Hematopoietic multipotent progenitor cell (in vitro differentiated cells): ENCODE results near the gene COMMD1. TPM values are rescaled to one million over a fixed set of nuclear protein-coding genes. Genes with fewer than 3 reads are reported as not detected.
"Not testable (repeated sequence)": the region's sequence is repeated elsewhere in the genome, so short reads cannot be mapped to it uniquely, and the experiment has no call there.

Experiments
- DNase-seq, 3 donors: peaks; one replicate each; pipeline ENCODE4 v3.0.0-alpha.2; 2011 to 2015; ENCODE audit warnings: low read depth in 2 of 3, low spot score in 2 of 3
- small RNA-seq: library from RNA; depleted of rRNA; stranded (forward); fragments of <200 nt; gene quantifications from one replicate; pipeline ENCODE3, GENCODE V24; 2012
- total RNA-seq: library from RNA; depleted of rRNA; stranded (reverse); fragments of >200 nt; gene quantifications from one replicate; pipeline ENCODE4 v1.2.3, GENCODE V29; 2012

The COMMD1 gene
- total RNA-seq, 1 donor: 27.5 TPM

DNA sequence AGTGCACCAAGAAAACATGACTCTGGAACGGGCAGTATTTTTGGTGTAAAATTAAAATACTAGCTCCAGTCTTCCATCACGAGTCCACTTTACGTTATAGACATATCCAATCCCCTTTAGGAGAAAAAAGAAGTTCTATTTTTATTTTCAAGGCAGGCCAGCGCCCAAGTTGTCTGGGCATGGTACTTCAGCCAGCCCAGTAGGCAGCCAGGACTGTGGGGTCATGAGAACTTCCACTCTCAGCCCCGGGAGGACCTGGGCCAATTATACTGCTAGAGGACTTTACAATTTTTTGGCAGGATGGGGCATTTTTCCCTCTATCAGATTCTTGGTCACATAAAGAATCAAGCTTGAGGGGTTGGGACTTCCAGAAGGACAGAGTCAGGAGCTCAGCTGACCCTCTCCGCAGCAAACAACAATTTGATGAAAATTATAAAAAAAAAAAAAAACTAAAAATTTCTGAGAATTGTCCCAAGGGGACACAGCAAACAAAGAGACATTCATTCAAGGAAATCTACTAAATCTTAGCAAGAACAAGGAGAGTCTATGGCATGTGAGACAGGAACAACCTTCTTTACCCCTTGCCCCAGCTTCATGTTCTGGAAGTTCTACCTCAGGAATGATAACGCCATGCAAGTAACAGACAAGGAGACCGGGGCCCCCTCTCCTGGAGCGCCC is 253.1 kb downstream of the COMMD1 start:
- no peak for DNase-seq

DNA sequence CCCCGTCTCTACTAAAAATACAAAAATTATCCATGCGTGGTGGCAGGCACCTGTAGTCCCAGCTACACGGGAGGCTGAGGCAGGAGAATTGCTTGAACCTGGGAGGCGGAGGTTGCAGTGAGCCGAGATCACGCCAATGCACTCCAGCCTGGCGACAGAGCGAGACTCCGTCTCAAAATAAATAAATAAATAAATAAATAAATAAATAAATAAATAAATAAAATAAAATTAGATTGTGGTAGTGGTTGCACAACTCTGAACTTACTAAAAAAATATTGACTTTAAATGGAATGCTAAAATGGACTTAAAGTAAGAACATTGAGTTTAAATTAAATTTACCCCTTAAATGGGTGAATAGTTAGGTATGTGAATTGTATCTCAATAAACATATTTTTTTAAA is 255.2 kb downstream of the COMMD1 start:
- not testable (repeated sequence) for DNase-seq

DNA sequence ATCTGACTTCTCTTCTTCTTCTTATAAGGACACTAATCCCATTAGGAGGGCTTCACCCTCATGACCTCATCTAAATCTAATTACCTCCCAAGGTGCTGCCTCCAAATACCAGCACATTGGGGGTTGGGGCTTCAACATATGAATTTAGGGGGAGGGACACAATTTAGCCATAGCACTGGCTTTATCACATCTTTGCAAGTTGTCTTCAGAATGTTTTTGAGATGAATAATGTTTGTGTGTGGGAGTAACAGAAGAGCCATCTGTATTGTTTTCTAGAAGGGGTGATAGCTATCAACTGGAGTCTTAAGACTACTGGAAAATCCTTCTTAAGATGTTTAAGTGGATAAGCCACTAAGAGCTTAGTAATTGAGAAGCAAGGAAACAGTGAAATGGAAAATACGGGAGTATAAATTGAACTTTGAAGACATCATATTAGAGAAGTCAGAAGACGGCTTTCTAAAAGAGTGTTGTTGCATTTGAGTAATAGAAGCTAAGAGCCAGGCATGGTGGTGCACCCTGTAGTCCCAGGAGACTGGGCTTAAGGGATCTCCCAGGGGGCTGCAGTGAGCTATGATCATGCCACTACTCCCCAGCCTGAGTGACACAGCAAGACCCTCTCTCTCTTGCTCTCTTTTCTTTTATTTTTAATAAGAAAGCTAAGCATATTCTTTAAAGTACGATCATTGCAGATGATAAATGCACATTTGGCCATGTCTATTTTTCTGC is 257.8 kb downstream of the COMMD1 start:
- DNase-seq: no peak

DNA sequence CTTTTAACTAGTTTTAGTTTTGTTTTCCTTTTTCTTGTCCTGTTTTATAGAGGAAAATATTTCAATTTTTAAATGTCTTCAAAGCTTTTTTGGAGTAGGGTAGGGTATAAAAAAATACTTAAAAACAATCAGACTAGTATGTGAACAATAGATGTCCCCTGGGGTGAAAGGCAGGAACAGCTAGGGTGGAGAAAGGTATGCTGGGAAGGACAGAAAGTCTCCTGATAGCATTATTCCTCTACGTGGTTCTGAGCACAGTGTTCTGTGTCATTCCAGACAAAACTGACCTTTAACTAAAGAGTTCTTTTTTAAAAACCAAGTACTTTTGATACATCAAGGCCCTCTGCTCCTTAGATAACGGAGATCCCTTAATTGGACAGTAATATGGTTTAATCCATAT is 258.4 kb downstream of the COMMD1 start:
- no peak for DNase-seq

DNA sequence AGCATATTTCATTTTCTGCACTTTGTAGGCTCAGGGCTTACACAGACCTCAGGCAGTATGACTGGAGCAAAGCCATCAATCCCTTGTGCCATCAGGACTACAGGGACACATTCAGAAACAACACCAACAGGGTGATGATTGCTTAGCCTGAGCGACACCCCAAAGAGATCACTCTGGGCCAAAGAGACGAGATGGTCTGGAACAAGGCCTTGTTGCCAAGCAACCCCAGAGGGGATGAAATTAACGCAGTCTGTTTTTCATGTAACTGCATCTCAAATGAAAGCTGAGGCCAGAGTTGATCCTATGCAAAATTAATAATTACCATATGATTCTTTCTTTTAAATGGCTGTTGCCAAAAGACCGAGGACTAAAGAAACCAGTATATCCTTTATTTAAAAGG is 270.3 kb downstream of the COMMD1 start:
- DNase-seq: no peak

DNA sequence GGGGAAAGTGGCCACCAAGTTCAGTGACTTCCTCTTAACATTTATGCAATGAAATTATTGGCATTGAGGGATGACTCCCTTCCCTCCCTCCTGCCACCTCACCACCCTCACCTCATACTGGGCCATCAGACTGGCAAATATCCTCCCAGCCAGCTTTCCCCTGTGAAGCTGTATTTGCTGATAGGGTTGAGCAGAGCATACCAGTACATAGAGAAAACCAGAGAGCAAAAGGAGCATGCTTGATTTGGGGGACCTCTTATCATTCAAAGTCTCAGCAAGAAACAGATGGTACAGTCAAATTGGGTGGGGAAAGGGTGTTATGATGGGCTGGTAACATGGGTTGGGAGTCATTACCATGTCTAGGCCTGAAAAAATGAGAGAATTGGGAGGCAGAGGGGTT is 271.3 kb downstream of the COMMD1 start:
- peak in 1 of 3 donors; percentile 62 for DNase-seq

DNA sequence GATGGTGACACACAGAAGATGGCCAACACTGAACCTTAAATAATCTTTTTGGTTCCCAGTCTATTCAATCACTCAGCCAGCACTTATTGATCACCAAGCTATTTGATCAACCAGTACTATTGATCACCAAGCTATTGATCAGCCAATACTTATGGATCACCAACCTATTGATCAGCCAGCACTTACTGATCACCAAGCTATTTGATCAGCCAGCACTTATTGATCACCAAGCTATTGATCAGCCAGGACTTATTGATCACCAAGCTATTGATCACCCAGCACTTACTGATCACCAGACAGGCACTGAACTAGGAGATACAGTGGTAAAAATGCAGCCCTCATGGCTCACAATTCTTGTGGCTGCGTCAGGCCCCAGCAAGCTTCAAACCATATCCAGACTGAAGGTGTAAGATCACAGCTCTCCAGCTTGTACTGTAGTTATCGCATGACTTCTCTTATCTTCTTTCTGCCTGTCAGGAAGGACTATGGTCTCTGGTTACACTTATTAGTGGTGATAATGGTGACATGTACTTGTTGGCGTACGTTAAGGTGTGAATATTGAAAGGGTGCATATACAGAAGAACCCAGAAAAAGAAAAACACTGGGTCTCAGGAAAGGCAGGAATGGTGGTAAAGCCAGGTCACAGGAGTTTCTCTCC is 272.0 kb downstream of the COMMD1 start:
- no peak for DNase-seq

DNA sequence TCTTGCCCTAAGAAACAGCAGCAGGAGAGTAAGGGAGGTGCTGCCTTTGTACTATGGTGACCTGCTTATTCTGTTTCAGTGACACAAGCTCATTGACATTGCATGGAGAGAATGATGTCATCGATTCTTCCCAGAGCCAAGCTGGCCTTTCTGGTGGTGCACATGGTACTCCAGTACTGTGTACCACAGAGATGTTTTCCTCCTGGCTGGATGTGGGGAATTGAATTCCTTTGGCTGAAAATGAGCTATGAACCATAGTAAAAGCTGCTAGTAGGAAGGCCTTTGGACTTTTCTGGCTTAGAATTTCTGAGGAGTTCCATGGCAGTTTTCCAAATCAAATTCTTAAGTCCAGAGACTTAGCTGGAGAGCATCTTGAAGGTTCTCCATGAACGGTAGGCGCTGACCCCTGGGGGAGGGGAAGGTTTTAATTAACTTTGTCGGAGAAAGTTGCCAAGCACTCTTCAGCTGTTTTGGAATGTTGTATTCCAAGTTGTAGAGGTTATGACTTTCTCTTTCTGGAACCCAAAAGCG is 273.3 kb downstream of the COMMD1 start:
- DNase-seq: no peak

DNA sequence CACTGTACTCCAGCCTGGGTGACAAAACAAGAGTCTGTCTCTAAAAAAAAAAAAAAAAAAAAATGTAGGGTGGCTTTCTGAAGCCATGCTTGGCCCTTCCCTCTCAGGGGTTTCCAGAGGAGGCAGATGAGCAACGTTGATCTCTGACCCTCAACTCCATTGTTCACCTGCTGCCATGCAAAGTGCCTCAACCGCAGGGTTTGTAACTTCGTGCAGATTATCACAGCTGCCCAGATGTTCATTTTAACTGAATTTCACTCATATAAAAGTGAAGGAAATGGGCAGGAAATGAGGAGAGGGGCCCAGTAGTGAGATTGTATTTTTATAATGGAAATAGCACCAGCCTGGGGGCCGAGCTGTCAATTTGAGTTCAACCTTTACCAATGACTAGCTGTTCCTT is 275.5 kb downstream of the COMMD1 start:
- peak in 2 of 3 donors; percentile 50 to 73 for DNase-seq

DNA sequence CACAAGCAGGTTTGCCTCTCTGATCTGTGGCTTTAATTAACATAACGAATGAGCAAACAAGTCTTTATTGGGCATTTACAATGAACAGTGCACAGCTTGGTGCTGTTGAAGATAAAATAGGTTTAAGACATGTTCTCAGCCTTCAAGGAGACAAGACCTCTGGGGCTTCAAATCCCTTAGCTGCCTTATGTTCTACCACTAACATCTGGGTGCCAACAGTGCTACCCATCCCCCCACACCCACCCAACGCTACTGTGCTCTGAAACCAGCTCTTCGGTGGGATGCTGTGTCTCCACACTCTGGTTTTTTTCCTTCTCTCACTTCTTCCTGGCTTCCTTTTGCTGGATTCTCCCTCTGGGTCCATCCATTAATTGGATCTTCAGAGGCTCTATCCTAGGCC is 276.4 kb downstream of the COMMD1 start:
- no peak for DNase-seq

DNA sequence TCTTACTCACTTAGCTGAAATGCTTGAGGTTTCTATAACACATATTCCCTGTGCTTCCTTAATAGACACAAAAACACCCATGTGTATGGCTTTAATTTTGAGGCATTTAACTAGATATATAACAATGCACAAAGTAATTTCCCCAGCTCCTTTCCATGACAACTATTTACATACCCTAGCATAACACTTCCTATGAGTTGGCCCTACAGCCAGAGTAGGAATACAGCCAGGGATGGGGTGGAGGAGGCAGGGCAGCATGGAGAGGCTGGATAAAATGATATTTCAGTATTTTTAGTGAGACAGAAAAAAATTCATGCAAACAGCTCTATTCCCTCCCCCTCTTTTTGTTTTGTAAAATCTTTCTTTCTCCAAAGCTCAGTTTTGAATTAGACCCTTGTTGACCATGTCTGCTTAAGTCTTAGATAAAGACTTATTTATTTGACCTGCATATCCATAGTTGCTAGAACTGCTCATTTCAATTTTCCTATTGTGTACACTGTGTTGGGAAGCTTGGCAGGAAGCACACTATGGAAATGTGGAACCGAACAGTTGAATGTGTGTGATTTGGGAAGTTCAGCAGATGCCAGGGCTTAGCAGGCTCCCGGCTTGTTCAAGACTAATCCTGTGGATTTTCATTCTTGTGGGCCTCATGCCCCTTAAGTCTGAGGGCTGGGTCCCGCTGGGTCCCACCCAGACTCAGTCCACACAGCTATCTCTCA is 279.2 kb downstream of the COMMD1 start:
- no peak for DNase-seq

Small RNA genes within 50 kb of the gene (small RNA-seq; reads per million reads assigned to genes)
- not detected for gene RF00019

Other genes with a start within 250 kb of the COMMD1 start
- gene FAM161A, start 51.6 kb upstream of the COMMD1 start, total RNA-seq: 1.1 TPM
- gene CCT4, start 17.0 kb upstream of the COMMD1 start, total RNA-seq: 81.1 TPM